ENCODE data around the gene PRKCE.

- TF ChIP-seq CTCF (IDR thresholded peaks at IDR 0.05) (no peak), POLR2AphosphoS5 (IDR thresholded peaks at IDR 0.05; ENCODE audit: low read depth, low read length) (no peak), SIN3A (IDR thresholded peaks at IDR 0.05; ENCODE audit: borderline replicate concordance, insufficient read depth, low read depth, low read length) (no peak), REST (IDR thresholded peaks at IDR 0.05; ENCODE audit: insufficient read depth in 1 of 2, low read depth in 2 of 2, low read length in 1 of 2) (no peak), TCF7L2 (IDR thresholded peaks at IDR 0.05; ENCODE audit: low read depth, low read length) (no peak)
These were observed 363.6 kb downstream of the PRKCE start for GRCh38 chr2:46014911-46015654.
